GM21576 (cell line): ENCODE data around the gene IRS1.
A peak's percentile ranks its signal among the peaks of the same experiment; 100 is the strongest.

Experiments used
- ATAC-seq: cut with Tn5 transposase; IDR thresholded peaks from one replicate; pipeline ENCODE4 v1.9.1; 2021; ENCODE audit warnings: mild to moderate bottlenecking, moderate library complexity; ENCODE audit not compliant: unreplicated experiment

The IRS1 gene

GRCh38 chr2:226818930-226819329, 19.3 kb upstream of the IRS1 start:
- no peak for ATAC-seq

- ATAC-seq: peak; percentile 59
Measured at GRCh38 chr2:226813148-226813701, 13.6 kb upstream of the IRS1 start.

GRCh38 chr2:226803410-226803809, 3.8 kb upstream of the IRS1 start:
- no peak for ATAC-seq

GRCh38 chr2:226802573-226802972, 3.0 kb upstream of the IRS1 start:
- ATAC-seq: no peak

GRCh38 chr2:226800941-226801784, 1.5 kb upstream of the IRS1 start:
- peak; percentile 79 for ATAC-seq

GRCh38 chr2:226799976-226800940, 638 bp upstream of the IRS1 start:
- ATAC-seq: no peak

- peak; percentile 32 for ATAC-seq
Measured at GRCh38 chr2:226798422-226799210, 1.0 kb downstream of the IRS1 start.

- ATAC-seq: no peak
Measured at GRCh38 chr2:226797989-226798421, 1.6 kb downstream of the IRS1 start.

GRCh38 chr2:226797289-226797988, 2.2 kb downstream of the IRS1 start:
- no peak for ATAC-seq

GRCh38 chr2:226796840-226797288, 2.8 kb downstream of the IRS1 start:
- no peak for ATAC-seq

GRCh38 chr2:226796012-226796839, 3.4 kb downstream of the IRS1 start:
- no peak for ATAC-seq

GRCh38 chr2:226795281-226796011, 4.2 kb downstream of the IRS1 start:
- no peak for ATAC-seq

- ATAC-seq: no peak
Measured at GRCh38 chr2:226794751-226795171, 4.9 kb downstream of the IRS1 start.

GRCh38 chr2:226794196-226794661, 5.4 kb downstream of the IRS1 start:
- no peak for ATAC-seq

- ATAC-seq: no peak
Measured at GRCh38 chr2:226793646-226794045, 6.0 kb downstream of the IRS1 start.

GRCh38 chr2:226792155-226792881, 7.3 kb downstream of the IRS1 start:
- no peak for ATAC-seq

- ATAC-seq: peak; percentile 98
Measured at GRCh38 chr2:226791487-226792081, 8.0 kb downstream of the IRS1 start.
